ENCODE results near the gene CCDC187.

- no peak for TF ChIP-seq POLR2A (IDR thresholded peaks at IDR 0.05; ENCODE audit: low read depth, low read length)
- no peak for TF ChIP-seq POLR2AphosphoS5 (IDR thresholded peaks at IDR 0.05; ENCODE audit: low read depth, low read length)
These were observed 39.9 kb downstream of the CCDC187 start for GRCh38 chr9:136264031-136264430.

Data from GM12892 (cell line).